ENCODE measurements around the gene CDKN2B-AS1.

DNA sequence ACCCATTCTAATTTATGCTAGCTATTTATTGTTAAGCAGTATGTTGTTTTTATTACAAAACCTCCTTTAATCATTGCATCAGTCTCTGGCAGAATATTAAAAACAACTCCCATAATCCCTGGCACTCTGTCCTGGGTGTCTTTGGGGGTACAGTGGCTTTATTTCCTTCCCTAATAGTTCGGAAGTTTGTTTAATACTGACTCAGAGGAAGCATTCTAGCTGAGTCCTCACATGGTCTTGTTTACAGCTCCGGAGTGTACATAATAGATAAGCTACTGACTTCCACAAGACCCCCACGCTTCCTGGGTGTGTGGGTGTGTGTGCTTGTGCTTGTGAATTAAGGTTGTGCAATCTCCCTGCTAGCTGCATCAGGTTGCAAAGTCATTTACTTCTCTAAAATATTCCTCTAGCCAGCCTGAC is 164.3 kb downstream of the CDKN2B-AS1 start:
- TF ChIP-seq EZH2 (IDR thresholded peaks at IDR 0.05; ENCODE audit: low read length) = no peak
- TF ChIP-seq, protein P1, sequence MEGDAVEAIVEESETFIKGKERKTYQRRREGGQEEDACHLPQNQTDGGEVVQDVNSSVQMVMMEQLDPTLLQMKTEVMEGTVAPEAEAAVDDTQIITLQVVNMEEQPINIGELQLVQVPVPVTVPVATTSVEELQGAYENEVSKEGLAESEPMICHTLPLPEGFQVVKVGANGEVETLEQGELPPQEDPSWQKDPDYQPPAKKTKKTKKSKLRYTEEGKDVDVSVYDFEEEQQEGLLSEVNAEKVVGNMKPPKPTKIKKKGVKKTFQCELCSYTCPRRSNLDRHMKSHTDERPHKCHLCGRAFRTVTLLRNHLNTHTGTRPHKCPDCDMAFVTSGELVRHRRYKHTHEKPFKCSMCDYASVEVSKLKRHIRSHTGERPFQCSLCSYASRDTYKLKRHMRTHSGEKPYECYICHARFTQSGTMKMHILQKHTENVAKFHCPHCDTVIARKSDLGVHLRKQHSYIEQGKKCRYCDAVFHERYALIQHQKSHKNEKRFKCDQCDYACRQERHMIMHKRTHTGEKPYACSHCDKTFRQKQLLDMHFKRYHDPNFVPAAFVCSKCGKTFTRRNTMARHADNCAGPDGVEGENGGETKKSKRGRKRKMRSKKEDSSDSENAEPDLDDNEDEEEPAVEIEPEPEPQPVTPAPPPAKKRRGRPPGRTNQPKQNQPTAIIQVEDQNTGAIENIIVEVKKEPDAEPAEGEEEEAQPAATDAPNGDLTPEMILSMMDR (optimal IDR thresholded peaks at IDR 0.05 in 1 of 3, IDR thresholded peaks at IDR 0.05 in 1 of 3, conservative IDR thresholded peaks at IDR 0.05 in 1 of 3; ENCODE audit: extremely low read depth in 1 of 3, insufficient read depth in 2 of 3, low read length in 3 of 3) = no peak

Measured in keratinocyte (primary cell).